Testis (tissue), 3 donors: ENCODE results near the gene PLAC8. TPM values are rescaled to one million over a fixed set of nuclear protein-coding genes. Genes with fewer than 3 reads are reported as not detected.
"Not testable (repeated sequence)": the region's sequence is repeated elsewhere in the genome, so short reads cannot be mapped to it uniquely, and the experiment has no call there.

Experiments
- DNase-seq: peaks from one replicate; pipeline ENCODE4 v3.0.0-alpha.2; 2019
- H3K27ac ChIP-seq, 2 donors: fragments of 200-600 bp; sonication (generic); one replicate each; pipeline ENCODE4 v1.5.1; 2019
- H3K27me3 ChIP-seq: fragments of 200-600 bp; sonication (generic); one replicate; pipeline ENCODE4 v1.5.1; 2019
- H3K36me3 ChIP-seq: fragments of 200-600 bp; sonication (generic); one replicate; pipeline ENCODE4 v1.5.1; 2017; ENCODE audit warnings: low read depth; ENCODE audit errors: missing control alignments
- H3K4me1 ChIP-seq: fragments of 200-600 bp; sonication (generic); one replicate; pipeline ENCODE4 v1.5.1; 2019
- H3K4me3 ChIP-seq, 2 donors: fragments of 200-600 bp; sonication (generic); one replicate each; pipeline ENCODE4 v1.5.1; 2017 to 2019
- H3K9me3 ChIP-seq: fragments of 200-600 bp; sonication (generic); one replicate; pipeline ENCODE4 v1.5.1; 2017
- POLR2A ChIP-seq: fragments of 450-650 bp; IDR thresholded peaks from one replicate; pipeline ENCODE4 v1.6.1; 2017; ENCODE audit warnings: antibody characterized with exemption, mild to moderate bottlenecking, moderate library complexity
- WGBS, 2 donors: methylation state at CpG; one replicate each; pipeline ENCODE4 v1.1.5; 2018; 5-methylcytosine and 5-hydroxymethylcytosine counted together
- intact Hi-C: fragments of 100-400 bp; cut with DNase I; formaldehyde crosslinking; loops from one replicate; pipeline ENCODE4 v1.15.1; 2023; ENCODE audit warnings: low total_unique reads
- polyA plus RNA-seq: library from polyadenylated mRNA; stranded (reverse); fragments of 350-450 nt; fragmentation: Illumina TruSeq; extraction: RNeasy Lipid Tissue Mini Kit (QIAGEN cat#74804); gene quantifications from one replicate; pipeline ENCODE4 v1.2.3, GENCODE V29; 2014; ENCODE audit warnings: low read depth, low replicate concordance; ENCODE audit not compliant: insufficient read depth
- total RNA-seq, 2 donors: library from RNA; depleted of rRNA; stranded (reverse); fragments of >200 nt; gene quantifications; one replicate each; pipeline ENCODE4 v1.2.3, GENCODE V29; 2016
- TF ChIP-seq, protein P1 (sequence below), 3 experiments: fragments of 450-650 bp in 2 of 3; fragments of 200-600 bp in 1 of 3; sonication (generic) in 1 of 3; IDR thresholded peaks; one replicate each; pipeline ENCODE4 v1.5.1; 2016 to 2019; ENCODE audit warnings: antibody characterized with exemption in 3 of 3, mild to moderate bottlenecking in 2 of 3, moderate library complexity in 1 of 3

The PLAC8 gene
- total and polyA plus RNA-seq, 3 donors from 2014 or later, result 0.55 to 2.0 (median 1.3) TPM

DNA sequence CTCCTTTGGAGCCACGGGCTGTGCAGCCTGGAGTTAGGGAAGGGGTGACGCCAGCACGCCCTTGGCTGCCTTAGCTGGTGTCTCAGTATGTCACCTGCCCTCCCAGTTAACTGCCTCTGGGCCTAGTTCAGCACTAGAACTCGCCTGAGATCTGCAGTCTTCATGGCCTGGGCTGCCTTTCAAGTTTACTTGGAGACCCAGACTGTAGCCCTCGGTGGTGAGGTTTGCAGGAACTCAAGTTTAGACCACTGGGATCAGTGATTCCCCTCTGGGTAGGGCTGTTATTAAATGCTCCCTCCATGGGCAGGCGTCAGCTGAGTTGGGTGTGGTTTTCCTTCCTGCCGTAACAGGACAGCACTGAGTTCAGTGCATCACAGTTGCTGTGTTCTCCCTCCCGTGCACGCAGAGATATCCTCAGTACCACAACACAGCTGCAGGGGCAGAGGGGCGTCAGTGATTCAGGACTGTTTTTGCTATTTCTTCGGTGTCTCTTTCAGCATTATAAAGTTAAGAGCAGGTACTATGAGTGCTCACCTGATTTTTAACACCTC, 30.5 kb downstream of the PLAC8 start:
- TF ChIP-seq, protein P1, sequence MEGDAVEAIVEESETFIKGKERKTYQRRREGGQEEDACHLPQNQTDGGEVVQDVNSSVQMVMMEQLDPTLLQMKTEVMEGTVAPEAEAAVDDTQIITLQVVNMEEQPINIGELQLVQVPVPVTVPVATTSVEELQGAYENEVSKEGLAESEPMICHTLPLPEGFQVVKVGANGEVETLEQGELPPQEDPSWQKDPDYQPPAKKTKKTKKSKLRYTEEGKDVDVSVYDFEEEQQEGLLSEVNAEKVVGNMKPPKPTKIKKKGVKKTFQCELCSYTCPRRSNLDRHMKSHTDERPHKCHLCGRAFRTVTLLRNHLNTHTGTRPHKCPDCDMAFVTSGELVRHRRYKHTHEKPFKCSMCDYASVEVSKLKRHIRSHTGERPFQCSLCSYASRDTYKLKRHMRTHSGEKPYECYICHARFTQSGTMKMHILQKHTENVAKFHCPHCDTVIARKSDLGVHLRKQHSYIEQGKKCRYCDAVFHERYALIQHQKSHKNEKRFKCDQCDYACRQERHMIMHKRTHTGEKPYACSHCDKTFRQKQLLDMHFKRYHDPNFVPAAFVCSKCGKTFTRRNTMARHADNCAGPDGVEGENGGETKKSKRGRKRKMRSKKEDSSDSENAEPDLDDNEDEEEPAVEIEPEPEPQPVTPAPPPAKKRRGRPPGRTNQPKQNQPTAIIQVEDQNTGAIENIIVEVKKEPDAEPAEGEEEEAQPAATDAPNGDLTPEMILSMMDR (IDR thresholded peaks at IDR 0.05), result no peak
- DNase-seq, result no peak
- H3K36me3 ChIP-seq, result no peaks in the 10 kb centered on the region
- H3K4me3 ChIP-seq, result no peak overlapping the region
- H3K9me3 ChIP-seq, result no peaks in the 10 kb centered on the region
- intact Hi-C loops, result no loop called here
- H3K27me3 ChIP-seq, result no peaks in the 10 kb centered on the region
- no peak overlapping the region for H3K27ac ChIP-seq
- WGBS, 2 donors, result 67 to 72% methylated on average over 7 to 11 of the region's 11 CpGs
- H3K4me1 ChIP-seq, result no peaks in the 10 kb centered on the region

DNA sequence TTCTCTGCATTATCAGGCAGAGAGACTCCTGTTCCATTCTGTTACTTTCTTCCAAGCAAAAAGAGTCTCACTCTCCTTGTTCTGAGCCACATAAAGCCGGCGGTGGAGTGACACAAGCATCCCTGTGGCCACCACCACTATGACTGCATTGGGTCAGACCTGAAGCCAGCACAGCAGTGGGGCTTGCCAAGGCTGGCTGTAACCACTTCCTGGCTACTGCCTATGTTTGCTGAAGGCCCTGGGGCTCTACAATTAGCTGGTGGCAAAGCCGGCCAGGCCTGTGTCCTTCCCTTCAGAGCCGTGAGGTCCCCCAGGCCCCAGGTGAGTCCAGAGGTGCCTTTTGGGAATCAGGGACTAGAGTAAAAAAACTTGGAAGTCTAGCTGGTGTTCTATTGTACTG, 31.8 kb downstream of the PLAC8 start:
- Histone ChIP-seq H3K36me3 (no peaks in the 10 kb centered on the region), H3K9me3 (no peaks in the 10 kb centered on the region), H3K4me1 (no peaks in the 10 kb centered on the region), H3K27me3 (no peaks in the 10 kb centered on the region), H3K27ac (no peak overlapping the region), H3K4me3 (no peak overlapping the region)
- TF ChIP-seq POLR2A, result no peak
- TF ChIP-seq, protein P1 (IDR thresholded peaks at IDR 0.05), result no peak
- no peak for DNase-seq
- intact Hi-C loops, result no loop called here
- WGBS, 2 donors, result 95 to 100% methylated on average over 2 to 4 of the region's 4 CpGs

DNA sequence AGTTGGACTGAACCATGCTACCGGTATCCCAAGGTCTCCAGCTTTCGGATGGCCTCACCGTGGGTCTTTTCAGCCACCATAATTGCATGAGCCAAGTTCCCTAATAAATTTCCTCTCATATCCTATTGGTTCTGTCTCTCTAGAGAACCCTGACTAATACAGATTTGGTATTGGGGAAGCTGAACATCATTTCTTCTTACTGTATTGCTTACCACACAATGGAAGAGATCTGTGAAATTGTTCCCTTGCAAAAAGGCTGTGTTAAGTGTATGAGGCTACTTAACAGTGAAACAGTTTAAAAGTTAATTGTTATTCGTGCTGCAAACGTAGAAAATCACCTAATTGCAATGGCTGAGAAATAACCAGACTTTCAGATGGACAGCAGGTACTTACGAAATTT, 34.0 kb downstream of the PLAC8 start:
- 84 to 88% methylated on average over 6 of the region's 6 CpGs for WGBS, 2 donors
- Histone ChIP-seq H3K36me3 (no peaks in the 10 kb centered on the region), H3K4me1 (no peaks in the 10 kb centered on the region), H3K9me3 (no peaks in the 10 kb centered on the region), H3K4me3 (no peak overlapping the region), H3K27ac (no peak overlapping the region), H3K27me3 (no peaks in the 10 kb centered on the region)
- DNase-seq, result no peak
- TF ChIP-seq, protein P1 (IDR thresholded peaks at IDR 0.05), result no peak
- no peak for TF ChIP-seq POLR2A
- intact Hi-C loops, result no loop called here

DNA sequence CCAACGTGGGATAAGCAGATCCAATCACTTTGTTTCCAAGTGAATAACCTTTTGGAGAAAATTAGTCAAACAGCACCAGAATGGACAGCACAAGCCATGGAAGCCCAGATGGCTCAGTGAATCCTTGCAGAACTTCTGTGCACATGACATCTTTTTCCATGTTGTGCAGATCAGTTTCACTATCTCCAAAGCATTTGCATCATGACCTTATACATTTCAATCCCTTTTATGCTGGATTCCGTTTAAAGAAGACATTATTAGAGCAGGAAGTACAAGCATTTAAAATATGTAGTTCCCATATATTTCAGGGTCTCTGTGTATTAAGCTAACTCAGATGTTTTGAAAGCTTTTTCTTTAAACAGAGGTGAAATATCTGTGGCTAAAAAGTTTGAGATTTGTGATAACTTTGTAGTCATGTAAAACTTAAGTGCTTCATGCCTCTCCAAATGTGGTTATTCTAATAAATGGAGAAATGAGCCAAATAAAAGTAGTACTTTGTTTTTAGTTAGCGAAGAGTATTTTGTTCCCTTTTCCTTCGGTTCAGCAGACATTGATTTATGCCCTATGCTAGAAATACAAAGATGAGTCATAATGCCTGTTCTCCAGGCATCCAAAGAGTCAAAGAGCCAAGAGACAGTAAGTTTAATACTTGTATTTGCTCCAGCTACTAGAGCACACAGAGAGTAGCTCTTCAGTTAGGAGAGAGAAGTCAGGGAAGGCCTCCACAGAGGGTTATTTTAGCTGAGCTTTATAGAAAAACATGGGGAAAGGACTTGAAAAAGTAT, 39.0 kb downstream of the PLAC8 start:
- intact Hi-C loops, result no loop called here
- no peaks in the 10 kb centered on the region for H3K36me3 ChIP-seq
- no peaks in the 10 kb centered on the region for H3K27me3 ChIP-seq
- TF ChIP-seq POLR2A, result no peak
- TF ChIP-seq, protein P1 (IDR thresholded peaks at IDR 0.05), result no peak
- no peaks in the 10 kb centered on the region for H3K4me1 ChIP-seq
- 62 to 66% methylated on average over 4 of the region's 4 CpGs for WGBS, 2 donors
- no peaks in the 10 kb centered on the region for H3K9me3 ChIP-seq
- no peak overlapping the region for H3K4me3 ChIP-seq
- DNase-seq, result no peak
- no peak overlapping the region for H3K27ac ChIP-seq

DNA sequence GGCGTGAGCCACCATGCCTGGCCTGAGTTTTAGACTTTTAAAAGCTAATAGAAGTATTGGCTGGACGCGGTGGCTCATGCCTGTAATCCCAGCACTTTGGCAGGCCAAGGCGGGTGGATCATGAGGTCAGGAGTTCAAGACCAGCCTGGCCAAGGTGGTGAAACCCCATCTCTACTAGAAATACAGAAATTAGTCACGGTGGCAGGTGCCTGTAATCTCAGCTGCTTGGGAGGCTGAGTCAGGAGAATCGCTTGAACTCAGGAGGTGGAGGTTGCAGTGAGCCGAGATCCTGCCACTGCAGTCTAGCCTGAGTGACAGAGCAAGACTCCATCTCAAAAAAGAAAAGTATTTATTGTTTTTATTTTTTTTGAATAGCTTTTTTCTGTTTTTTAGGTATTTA, 39.7 kb downstream of the PLAC8 start:
- intact Hi-C loops, DNase-seq, H3K9me3 ChIP-seq, H3K36me3 ChIP-seq, H3K27ac ChIP-seq, H3K4me3 ChIP-seq, H3K27me3 ChIP-seq, H3K4me1 ChIP-seq: not testable (repeated sequence)
- 94 to 95% methylated on average over 7 of the region's 7 CpGs for whole genome bisulfite sequencing, 2 donors
